Cerebellar nuclear complex (tissue), 1 donor: ENCODE results near the gene NCL.

Experiments used
- DNase-seq, 2 experiments: peaks; one replicate each; lab custom pipeline; 2025; lab: John Stamatoyannopoulos, UW

Gene NCL, protein sequence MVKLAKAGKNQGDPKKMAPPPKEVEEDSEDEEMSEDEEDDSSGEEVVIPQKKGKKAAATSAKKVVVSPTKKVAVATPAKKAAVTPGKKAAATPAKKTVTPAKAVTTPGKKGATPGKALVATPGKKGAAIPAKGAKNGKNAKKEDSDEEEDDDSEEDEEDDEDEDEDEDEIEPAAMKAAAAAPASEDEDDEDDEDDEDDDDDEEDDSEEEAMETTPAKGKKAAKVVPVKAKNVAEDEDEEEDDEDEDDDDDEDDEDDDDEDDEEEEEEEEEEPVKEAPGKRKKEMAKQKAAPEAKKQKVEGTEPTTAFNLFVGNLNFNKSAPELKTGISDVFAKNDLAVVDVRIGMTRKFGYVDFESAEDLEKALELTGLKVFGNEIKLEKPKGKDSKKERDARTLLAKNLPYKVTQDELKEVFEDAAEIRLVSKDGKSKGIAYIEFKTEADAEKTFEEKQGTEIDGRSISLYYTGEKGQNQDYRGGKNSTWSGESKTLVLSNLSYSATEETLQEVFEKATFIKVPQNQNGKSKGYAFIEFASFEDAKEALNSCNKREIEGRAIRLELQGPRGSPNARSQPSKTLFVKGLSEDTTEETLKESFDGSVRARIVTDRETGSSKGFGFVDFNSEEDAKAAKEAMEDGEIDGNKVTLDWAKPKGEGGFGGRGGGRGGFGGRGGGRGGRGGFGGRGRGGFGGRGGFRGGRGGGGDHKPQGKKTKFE

DNA sequence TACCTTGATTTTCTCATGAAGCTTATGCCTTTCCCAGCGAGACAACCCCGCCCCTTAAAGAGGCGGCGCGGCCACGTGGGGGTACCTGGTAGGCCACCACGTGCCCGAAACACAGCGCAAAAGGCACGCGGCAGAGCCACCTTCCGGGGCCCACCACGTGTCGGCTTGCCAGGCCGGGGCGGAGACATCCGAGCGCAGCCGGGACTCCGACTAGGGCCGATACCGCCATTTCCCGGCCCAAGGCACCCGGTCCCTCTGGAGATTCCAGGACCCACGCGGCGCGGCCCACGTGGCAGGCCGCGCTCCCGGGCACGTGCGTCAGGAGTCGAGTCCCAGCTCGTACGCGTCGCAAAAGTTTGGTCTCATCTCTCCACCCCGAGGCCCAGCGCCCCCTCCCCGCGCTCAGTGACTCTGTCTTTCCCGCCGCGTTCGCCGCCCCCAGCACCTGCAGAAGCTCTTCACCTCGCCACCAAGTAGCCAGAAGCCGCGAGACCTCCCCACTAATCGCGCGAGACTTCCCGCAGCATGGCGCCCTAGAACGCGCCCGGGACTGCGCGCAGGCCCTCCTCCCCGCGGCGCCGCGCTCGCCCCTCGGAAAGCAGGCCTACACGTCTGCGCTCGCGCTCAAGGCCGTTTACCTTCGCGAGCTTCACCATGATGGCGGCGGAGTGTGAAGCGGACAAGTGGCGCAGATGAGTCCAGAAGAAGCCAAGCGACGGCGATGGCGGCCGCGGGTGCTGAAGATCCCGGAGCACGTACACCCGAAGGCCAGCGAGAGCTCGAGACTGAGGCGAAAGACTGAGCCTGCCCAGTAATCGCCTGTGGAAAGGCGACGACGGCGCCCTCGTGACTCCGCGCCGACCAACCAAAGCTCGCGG lies at the start of gene NCL:
Gene NCL (minus strand): TSS at position 787 of the 878 bp plus-strand sequence. CDS start 131 bp downstream, at position 656.
- DNase-seq = peak in 1 of 2 experiments; percentile 79

DNA sequence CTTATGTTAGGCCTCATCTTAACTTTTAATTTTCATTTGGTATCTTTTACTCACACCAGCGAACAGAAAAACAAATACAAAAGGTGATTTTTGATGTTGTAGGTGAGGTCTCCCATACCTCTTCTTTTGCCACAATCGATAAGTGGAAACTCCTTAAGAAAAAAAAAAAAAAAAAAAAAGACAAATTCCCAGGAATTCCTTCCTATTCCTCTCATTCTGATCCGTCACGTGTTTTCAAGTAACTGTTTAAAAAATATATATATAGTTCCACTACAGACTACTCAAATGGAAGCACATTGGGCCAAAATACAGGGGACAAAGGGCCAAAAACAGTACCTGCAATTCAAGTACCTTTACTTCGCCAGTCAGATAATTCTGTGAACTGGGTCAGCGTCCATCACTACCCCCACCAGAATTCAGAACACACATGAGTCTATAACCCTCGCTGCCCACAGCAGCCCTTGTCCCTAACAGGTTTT lies 49.5 kb upstream of the NCL start:
- DNase-seq = no peak

DNA sequence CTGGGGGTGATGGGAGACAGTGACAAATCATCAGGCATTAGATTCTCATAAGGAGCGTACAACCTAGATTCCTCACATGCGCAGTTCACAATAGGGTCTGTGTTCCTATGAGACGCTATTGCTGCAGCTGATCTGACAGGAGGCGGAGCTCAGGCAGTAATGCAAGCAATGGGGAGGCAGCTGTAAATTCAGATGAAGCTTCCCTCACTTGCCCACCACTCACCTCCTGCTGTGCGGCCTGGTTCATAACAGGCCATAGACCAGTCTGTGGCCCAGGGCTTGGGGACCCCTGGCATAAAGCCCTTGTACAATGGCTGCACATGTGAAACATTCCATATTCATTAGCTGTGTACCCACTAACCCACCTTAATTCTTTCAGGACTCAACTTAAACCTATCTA lies 47.9 kb upstream of the NCL start:
- DNase-seq = peak in 1 of 2 experiments; percentile 55

DNA sequence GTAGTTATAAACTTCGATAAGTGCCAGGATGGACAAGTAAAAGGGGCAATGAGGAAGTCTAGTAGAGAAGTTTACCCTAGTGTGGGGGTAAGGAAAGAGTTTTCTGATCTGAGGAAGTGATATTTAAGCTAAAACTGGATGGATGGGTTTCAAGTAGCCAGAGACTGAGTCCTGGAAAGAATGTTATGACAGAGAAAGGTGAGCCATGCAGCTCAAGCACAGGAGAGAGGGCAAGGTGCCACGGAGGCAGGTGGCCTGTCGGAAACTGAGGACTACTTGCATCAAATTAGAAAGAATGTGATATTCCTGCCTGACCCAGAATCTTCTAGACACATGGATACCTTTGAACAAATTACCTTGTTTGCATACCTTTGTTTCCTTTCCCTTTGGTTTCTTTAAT lies 39.5 kb upstream of the NCL start:
- DNase-seq = no peak

DNA sequence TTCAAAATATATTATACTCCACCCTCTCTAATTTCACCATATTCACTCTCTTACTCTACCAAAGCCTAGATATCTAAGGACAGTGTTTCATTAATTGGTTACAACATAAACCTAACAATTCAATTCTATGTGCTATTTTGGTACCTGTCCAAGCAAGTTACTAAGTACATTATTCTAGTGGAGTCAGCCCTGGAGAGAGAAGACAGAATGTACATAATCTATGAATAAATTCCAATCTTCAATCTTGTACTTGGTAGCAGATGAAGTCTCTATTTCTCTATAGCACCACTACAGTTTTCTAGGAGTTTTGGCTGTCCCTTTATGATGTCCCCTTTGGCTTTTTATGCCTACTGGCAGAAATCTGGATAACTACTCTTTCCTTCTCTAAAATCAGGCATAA lies 38.3 kb upstream of the NCL start:
- no peak for DNase-seq

DNA sequence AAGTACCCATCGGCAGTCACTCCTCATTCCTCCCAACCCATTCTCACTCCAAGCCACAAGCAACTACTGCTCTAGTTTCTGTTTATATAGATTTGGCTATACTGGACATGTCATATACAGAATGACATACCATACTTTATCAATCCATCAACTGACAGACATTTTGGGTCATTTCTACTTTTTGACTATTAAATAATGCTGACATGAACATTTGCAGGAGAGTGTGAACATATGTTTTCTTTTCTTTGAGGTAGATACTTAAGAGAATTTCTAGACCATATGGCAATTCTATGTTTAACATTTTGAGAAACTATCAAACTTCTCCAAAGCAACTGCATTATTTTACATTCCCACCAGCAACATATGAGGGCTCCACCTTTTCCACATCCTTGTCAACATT lies 33.4 kb upstream of the NCL start:
- DNase-seq = no peak

DNA sequence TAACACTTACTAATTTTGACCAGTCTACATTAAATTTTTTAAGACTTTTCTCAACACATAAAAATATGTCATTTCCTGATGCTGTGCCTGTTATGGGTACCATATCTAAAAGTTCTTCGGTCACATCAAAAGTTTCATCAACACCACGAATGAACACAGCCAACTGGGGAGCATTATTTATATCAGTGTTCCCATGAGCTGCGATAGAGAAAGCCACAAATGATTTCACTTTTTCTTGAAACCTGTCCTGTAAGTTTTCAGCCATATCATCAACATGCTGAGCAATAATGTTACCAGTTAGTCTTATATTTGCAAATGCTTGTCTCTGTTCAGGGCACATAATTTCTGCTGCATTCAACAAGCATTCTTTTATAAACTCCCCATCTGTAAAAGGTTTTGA lies 30.4 kb upstream of the NCL start:
- no peak for DNase-seq

DNA sequence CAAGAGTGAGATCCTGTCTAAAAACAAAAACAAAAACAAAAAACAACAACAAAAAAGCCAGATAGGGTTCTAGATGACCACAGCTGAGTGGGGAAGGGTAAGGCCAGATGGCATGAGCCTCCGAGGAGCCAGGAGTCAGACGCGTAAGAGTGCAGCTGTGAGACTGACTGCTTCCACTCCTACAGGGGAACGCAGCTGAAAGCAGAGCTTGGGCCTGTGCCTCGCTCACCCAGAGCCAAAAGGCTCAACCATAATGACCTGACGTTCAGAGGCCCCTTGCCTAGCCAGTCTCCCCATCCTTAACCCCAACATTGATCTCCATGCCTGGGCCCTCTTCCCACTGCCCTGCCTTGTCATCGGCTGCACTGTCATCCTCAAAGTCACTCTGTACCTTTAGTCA lies 26.5 kb upstream of the NCL start:
- no peak for DNase-seq

DNA sequence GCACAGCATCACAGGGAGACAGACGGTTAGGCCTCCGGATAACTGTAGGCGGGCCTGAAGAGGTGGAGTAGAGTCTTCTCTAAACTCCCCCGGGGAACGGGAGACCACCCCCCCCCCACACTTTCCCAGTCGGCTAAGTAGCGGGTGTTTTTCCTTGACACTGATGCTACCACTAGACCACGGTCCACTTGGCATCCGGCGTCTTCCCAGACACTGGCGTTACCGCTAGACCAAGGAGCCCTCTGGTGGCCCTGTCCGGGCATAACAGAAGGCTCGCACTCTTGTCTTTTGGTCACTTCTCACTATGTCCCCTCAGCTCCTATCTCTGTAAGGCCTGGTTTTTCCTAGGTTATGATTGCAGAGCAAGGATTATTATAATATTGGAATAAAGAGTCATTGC lies 25.7 kb upstream of the NCL start:
- DNase-seq = no peak

DNA sequence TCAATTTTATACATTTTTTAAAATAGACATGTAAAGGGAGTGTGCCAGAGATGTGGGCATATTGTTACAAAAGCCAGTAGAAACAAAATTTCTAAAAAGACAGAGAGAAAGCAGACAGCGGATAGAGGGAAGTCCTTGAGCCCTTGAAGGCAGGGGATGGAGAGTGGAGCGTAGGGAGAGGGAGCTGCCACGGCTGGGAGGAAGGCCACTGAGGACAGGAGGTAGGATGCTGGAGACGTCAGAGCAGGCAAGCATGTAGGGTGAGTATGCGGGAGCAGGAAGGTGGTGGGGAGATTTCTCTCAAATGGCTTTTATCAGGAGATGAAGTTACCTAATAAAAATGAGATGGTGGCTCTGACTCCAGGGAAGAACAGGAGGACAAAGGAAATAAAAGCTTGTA lies 24.0 kb upstream of the NCL start:
- no peak for DNase-seq

DNA sequence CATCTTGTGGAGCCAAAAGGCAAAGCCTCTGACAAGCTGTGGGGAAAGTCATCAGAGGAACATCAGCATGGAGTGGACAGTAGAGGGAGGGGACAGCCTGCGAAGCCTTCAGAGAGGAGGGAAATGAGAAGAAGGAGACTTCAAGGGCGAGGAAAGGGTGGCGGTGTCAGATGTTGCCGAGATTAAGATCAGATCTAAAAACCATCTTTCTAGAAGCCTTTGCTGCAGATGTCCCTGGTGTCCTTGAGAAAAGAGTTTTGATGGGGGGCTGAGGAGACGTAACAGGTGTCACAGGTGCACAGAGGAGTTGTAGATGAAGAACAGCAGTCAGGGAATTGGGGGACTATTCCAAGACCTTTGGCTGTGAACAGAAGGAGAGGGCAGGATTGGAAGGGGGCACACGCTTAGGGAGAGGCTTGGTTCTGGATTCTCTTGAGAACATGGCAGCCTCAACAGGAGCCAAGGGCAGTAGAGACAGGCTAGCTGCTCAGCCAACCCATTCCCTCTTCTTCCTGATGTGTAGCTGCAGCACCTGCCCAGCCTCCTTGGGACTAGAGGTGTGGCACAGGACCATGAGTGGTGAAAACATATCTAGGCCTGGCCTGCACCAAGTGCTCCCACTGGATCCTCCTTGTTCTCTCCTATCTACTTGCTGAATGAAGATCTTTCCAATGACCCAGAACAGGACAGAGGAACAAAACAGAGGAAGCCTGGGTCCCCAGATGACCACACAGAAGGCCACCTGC lies 22.7 kb upstream of the NCL start:
- DNase-seq = no peak

DNA sequence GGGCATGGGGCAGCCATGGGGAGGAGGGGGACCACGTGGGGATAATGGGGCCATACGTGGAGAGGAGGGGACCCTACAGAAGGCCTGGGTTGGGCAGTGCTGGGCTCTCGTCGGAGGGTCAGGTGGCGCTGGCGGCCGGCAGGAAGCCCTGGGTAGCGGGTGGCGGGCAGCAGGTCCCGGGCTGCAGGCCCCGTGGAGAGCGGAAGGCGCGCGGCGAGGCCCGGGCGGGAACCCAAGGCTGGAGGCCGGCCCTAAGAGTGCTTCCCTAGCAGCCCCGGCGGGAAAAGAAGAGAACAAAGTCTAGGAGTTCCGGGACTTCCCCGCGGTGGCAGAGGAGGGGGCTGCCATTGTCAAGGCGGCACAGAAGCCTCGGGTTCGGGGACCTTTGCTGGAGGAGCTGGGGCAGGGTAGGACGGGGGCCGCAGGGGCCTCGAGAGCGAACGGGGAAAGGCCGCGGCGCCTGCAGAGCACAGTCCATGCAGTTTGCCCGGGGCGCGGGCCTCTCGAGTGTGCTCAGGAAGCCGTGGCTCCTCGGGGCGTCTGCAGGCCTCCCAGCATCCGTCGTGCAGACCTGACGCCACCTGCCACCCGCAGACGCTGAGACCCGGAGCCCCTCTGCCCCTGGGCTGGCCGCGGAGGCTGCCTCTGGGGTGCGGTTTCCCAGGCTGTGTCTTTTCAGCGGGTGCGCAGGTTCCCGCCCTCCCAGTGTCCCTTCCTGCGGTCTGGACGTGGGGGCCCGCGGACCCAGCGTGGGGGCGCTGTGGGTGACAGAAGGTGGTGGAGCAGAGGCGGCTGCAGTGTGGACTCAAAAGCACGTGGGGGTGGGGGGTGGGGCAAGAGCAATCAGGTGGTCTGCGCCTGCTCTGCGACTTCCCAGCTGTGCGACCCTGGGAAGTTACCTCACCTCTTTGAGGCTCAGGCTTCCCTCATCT lies 19.4 kb upstream of the NCL start:
- no peak for DNase-seq

DNA sequence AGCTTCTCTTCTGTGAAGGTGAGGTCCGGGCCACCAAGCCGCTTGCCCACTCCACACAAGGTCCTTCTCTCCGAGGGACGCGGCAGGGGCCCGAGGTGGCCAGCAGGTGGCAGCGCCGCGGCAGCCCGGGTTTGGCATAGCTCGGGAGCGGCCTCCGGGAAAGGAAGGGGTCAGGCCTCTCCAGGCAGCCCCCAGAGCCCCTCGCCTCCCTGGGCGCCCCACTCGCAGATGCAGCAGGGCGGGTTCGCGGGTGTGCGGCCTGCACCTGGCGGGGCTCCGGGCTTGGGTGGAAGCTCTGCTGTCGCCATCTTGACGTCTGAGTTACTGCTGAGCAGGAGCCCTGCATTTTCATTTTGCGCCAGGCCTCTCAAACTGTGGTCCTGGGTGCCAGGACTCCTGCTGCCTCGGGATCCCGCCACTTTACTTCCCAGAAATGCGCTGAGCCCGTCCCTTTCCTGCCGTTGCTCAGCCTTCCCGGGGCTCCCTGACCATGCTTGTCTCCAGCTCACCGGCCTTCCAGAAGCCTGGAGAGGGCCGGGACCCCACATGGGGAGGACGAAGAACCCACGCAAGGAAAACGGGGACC lies 18.6 kb upstream of the NCL start:
- DNase-seq = no peak

DNA sequence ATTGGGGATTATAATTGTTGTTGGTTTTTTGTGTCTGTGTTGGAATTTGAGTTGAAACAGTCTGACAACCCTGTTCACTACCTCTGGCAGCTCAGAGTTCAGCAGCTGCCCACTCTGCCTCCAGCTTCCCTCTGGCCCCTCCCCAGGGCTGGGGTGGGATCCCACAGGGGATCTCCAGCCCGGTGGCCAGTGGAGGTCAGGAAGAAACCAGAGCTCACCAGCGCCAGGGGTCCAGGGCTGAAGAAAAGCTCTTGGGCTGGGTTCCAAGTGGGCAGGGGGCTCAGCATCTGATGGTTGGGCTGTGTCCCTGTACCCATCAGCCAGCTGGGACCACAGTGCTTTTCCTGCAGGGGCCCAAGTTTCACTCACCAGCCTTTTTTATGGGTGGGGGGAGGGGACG lies 16.5 kb upstream of the NCL start:
- DNase-seq = no peak

DNA sequence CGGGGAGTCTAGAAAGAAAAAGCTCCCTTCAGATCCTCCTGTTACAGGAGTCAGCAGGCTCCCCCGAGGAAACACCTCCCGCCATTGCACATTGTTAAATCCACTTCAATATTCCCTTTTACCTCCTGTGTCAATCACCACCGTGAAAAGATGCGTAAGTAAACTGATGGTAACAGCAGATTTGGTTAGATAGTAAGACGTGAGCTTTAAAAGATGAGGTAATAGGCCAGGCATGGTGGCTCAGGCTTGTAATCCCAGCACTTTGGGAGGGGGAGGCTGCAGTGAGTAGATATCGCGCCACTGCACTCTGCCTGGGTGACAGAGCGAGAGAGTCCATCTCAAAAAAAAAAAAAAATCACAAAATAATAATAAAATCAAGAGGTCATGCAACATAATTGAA lies 15.2 kb upstream of the NCL start:
- no peak for DNase-seq

DNA sequence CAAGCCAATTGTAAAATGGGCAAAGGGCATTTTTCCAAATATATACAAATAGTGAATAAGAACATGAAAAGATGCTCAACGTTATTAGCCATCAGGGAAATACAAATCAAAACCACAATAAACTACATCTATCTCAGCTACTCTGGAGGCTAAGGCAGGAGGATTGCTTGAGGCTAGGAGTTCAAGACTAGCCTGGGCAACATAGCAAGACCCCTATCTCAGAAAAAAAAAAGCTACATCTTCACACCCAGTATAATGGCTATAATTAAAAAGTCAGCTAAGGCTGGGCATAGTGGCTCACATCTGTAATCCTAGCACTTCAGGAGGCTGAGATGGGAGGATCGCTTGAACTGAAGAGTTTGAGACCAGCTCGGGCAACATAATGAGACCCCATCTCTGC lies 12.6 kb upstream of the NCL start:
- no peak for DNase-seq

DNA sequence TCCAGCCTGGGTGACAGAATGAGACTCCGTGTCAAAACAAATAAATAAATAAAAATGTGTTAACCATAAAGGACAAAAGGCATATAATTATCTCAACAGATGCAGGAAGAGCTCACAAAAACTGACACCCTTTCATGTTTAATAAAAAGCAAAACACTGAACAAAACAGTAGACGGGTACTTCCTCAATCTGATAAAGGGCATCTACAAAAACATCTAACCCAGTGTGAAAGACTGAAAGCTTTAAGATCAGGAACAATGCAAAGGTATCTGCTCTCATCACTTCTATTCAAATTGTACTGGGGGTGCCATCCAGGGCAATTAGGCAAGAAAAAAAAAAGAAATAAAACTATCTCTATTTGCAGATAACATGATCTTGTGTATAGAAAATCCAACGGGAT lies 11.7 kb upstream of the NCL start:
- no peak for DNase-seq

DNA sequence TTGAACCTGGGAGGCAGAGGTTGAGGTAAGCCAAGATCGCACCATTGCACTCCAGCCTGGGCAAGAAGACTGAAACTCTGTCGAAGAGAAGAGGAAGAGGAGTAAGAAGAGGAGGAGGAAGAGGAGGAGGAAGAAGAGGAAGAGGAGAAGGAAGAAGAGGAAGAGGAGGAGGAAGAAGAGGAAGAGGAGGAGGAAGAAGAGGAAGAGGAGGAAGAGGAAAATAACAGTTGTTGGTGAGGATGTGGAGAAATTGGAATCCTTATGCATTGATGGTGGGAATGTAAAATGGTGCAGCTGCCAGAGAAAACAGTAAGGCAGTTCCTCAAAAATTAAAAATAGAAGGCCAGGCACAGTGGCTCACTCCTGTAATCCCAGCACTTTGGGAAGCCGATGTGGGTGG lies 8.5 kb upstream of the NCL start:
- no peak for DNase-seq

DNA sequence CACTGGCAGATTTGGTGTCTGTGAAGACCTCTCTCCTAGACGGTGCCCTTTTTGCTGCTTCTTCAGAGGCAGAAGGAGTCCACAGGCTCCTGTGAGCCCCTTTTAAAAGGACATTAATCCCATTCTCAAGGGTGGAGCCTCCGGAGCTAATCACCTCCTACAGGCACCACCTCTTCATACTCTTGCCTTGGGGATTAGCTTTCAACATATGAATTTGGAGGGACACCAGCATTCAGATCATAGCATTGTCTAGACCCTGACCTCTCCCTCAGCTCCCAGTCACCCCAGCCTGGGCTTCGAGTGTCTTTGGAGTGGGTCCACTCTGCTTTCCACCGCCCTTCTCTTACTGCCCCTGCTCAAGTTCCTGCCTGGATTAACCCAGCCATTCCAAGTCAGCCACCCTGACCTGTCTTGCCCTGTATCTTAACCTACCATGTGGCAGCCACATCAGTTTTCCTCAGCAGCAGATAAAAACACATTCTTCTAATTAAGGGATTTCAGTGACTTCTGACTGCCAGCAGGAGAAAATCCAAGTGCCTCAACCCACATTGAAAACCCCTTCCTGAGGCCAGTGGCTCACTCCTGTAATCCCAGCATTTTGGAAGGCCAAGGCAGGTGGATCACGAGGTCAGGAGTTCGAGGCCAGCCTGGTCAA lies 6.1 kb upstream of the NCL start:
- no peak for DNase-seq

DNA sequence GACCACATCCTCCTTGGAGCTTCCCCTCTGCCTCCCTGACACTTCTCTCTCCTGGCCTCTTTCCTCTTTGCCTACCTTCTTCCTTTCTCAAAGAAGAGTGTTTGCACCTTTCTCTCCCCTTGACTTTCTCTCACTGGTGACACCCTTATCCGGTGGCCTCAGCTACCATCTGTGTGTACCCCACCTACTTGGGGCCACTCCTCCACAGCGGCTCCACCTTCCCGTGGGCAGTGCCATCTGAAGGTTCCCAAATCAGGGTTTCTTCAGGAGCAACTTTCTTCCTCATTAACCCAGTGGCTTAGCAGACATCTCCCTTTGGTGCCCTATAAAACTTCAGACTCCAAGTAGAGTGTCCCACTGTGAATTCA lies 5.3 kb upstream of the NCL start:
- DNase-seq = no peak
